A673 (cell line): ENCODE data around the gene UBXN2A.

Experiments used
- EZH2 ChIP-seq: fragments of 200-600 bp; sonication (generic); IDR thresholded peaks from 2 replicates; pipeline ENCODE4 v1.6.1; 2017; ENCODE audit warnings: borderline replicate concordance, low read depth, mild to moderate bottlenecking, mixed read lengths, antibody characterized with exemption, low read length; ENCODE audit not compliant: poor library complexity, severe bottlenecking
- TF ChIP-seq, protein P1 (sequence below): fragments of 300-800, 200-600 bp; sonication (generic); conservative IDR thresholded peaks from 2 replicates; pipeline ENCODE4 v1.5.1; 2017; ENCODE audit warnings: low read depth, mild to moderate bottlenecking, antibody characterized with exemption, low read length, moderate library complexity, mixed read lengths

DNA sequence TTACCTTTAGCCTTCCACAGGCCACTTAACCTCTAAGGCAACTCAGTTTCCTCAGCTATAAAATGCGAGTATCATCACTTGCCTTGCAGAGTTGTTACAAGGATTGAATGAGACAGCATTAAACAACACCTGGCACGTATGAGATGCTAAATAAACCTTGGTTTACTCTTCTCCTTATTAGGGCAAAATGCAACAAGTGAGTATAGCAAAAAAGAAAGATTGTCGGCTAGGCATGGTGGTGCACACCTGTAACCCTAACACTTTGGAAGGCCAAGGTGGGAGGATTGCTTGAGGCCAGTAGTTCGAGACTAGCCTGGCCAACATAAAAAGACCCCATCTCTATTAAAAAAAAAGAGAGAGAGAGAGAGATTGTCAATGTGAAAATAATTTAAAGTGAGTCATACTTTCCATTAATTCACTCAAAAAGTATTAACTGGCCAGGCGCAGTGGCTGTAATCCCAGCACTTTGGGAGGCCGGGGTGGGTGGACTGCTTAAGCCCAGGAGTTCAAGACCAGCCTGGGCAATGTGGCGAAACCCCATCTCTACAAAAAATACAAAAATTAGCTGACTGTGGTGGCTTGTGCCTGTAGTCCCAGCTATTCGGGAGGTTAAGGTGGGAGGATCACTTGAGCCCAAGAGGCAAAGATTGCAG lies 21.3 kb upstream of the UBXN2A start:
- TF ChIP-seq, protein P1, sequence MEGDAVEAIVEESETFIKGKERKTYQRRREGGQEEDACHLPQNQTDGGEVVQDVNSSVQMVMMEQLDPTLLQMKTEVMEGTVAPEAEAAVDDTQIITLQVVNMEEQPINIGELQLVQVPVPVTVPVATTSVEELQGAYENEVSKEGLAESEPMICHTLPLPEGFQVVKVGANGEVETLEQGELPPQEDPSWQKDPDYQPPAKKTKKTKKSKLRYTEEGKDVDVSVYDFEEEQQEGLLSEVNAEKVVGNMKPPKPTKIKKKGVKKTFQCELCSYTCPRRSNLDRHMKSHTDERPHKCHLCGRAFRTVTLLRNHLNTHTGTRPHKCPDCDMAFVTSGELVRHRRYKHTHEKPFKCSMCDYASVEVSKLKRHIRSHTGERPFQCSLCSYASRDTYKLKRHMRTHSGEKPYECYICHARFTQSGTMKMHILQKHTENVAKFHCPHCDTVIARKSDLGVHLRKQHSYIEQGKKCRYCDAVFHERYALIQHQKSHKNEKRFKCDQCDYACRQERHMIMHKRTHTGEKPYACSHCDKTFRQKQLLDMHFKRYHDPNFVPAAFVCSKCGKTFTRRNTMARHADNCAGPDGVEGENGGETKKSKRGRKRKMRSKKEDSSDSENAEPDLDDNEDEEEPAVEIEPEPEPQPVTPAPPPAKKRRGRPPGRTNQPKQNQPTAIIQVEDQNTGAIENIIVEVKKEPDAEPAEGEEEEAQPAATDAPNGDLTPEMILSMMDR: no peak
- TF ChIP-seq EZH2: no peak
